Measurements from ENCODE around the gene ESR2. TPM values are rescaled to one million over a fixed set of nuclear protein-coding genes. Genes with fewer than 3 reads are reported as not detected.
"Not testable (repeated sequence)": the region's sequence is repeated elsewhere in the genome, so short reads cannot be mapped to it uniquely, and the experiment has no call there.

Gene ESR2
- total RNA-seq, 1 experiment from 2014 or later, result not detected

DNA sequence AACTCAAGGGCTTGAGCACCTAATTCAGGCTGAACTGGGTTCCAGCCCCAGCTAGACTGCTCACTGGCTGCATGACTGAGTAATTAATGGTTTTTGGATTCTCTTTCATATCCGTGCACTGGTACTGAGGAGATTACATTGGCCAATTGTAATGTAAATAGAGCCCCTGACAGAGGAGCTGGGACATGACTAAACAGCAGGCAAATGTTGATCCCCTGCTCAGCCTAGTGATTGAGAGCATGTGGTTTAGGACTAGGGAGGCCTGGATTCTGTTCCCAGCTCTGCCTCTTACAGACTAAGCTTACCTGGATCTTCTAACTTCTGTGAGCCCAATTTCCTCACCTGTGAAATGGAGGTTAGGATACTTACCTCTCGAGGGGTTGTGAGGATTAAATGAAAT is 204.3 kb downstream of the ESR2 start:
- no peak for DNase-seq (ENCODE audit: low spot score)

DNA sequence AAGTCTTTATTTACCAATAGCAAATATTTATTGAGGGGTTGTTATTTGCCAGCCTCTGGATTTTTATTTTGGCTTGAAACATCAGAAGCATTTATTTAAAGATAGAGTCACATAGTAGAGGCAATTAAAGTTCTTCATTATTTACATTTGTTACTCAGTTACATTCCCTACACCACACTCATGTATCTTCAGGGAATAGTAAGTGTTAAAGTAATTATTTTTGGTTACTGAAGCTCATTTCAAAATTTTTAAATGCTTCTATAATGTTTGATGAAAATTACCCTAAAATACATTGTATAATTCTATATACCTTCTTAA is 205.6 kb downstream of the ESR2 start:
- no peak for DNase-seq (ENCODE audit: low spot score)

DNA sequence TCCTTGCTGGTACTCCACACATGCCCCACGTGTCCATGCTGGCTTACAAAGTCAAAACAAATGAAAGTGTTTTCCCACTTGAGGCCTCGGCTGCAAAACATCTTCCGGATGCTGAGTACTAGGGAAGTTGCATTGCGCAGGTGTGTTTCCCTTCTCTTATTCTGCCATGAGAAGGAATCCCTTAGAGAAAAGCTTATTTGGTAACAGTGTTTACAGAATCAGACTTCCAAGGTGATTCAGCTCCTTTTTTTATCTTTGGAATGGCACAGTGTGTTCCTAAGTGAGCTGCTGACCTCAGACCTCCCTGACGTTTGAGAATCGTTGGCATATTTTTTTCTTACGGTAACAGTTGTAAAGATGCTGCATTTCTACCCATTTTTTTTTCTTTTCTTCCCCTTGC is 211.3 kb downstream of the ESR2 start:
- no peak for DNase-seq (ENCODE audit: low spot score)

DNA sequence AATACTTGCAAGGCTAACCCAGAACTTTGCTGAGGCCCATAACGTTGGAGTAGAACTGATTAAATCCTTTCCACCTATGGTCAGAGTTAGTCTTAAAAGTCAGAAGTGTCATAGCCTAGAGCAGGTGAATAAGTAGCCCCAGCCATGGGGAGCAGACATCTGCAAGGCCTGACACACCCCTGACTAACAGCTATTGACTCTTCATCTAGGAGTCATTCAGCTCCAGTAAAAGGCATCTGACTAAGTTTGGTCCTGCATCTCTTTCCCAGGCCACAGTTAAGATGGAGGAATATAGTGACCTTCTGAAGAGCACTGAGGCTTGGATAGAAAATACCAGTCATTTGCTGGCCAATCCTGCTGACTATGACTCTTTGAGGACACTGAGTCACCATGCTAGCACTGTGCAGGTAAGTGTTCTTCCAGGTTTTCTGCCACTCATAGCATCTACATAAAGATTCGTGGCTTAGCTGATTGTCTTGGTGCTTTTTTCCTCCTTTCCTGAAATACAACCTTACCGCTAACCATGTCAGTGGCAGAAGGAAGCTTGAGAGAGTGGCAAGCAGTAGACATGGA is 212.9 kb downstream of the ESR2 start:
- no peak for DNase-seq (ENCODE audit: low spot score)

- no peak for DNase-seq (ENCODE audit: low spot score)
Observed at GRCh38 chr14:64080452-64080851, 213.7 kb downstream of the ESR2 start.

GRCh38 chr14:64075613-64076005 is 218.6 kb downstream of the ESR2 start:
- DNase-seq (ENCODE audit: low spot score), result no peak

DNA sequence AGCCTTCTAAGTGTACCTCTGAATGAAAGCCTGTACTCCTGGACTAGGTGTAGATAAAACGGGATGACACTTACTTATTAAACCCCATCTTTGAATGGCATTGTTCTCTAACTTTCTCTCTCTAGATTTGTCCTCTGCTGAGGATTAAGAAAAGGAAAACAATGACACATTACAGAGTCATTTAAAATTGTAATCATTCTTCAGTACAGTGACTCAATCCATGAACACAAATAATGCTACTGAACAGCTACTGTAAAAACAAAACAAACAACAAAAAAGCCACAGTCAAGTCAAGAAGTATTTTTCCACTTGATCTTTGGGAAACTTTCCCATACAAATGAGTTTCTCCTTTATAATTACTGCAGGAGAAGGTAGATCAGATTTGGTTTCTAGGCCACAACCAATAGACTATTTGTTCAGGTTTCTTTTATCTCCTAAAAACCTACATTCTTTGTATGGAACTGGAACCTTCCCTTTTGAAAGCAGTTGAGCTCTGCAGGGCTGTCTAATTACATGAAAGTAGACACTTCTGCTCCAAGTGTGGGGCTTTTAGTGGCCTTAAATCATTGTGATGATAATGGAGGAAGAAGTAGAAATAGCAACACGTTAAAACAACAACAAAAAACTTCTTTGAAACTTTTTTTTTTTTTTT is 219.1 kb downstream of the ESR2 start:
- DNase-seq (ENCODE audit: low spot score), result peak; percentile 43

DNA sequence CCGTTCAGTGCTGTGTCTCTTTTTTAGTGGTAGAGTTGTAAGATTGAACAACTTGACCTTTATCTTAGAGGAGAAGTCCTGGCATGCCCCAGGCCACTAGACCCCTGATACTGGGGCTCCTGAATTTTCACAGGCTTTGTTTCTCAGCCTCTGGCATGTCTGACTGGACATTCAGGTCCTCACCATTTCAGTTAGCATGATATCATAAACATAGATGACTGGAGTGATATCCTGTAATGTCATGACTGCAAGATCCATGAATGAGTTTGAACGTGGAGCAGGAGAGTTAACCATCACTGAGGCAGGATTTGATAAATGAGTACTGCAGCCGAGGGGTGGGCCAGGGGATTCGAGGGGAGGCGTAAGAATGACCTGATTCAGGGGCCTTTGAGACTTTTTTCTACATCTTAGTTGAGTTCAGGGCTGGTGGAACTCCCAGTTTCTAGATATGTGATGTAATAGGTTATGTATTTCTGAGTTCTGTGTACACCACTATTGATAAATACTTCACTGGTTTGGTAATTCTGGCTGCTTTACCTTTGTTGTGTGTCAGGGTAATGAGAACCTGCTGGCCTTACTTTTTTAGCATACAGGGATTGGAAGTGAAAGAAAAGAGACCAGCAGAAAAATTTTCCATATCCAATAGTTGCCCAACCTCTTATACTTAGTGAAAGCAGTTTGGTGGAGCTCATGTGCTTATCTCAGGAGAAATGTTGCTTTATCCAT is 224.4 kb downstream of the ESR2 start:
- DNase-seq (ENCODE audit: low spot score), result no peak

- no peak for DNase-seq (ENCODE audit: low spot score)
Observed at GRCh38 chr14:64064447-64064846, 229.7 kb downstream of the ESR2 start.

DNA sequence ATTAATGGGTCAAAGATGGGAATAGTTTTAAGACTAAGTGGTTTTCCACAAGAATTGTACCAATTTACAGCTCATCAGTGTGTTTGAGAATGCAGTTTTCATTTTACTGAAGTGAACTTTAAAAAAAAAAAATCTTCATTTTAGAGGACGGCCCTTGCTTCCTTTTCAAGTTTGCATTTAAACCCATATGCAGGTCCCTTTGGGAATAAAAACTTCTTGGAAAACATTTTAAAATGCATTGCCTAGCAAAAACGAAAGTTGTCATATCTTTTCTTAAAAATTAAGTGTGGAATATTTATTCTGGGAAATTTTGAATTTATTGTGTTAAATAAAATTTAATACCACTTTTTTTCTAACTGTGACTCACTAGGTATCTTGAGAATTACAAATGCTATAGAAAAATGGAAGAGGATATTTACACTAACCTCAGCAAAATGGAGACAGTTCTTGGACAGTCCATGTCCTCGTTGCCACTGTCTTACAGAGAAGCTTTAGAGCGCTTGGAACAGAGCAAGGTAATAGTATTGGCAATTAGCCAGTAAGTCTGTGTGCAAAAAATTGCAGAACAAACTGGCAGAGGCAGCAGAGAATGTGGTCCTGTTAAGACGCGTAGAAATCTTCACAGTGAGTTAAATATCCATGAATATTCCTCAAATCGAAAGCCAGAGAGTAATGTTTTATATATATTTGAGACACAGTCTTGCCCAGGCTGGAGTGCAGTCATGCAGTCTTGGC is 231.6 kb downstream of the ESR2 start:
- no peak for DNase-seq (ENCODE audit: low spot score)

DNA sequence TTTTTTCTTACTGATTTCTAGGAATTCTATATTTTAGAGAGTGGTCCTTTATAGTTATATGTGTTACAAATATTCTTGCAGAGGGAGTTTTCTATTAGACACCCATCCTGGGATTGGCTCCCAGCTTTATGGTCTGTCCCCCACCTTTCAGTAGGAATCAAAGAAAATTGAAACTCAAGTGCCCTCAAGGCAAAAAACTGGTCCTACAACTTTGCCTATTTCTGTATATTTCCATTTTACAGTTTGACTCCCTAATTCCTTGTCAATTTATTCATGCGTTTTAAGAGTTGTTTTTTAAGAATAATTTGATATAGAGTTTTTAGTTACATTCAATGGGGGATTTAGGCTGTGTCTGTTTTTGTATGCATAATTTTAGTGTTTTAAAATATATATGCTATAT is 232.5 kb downstream of the ESR2 start:
- DNase-seq (ENCODE audit: low spot score), result no peak

GRCh38 chr14:64061115-64061514 is 233.1 kb downstream of the ESR2 start:
- no peak for DNase-seq (ENCODE audit: low spot score)

DNA sequence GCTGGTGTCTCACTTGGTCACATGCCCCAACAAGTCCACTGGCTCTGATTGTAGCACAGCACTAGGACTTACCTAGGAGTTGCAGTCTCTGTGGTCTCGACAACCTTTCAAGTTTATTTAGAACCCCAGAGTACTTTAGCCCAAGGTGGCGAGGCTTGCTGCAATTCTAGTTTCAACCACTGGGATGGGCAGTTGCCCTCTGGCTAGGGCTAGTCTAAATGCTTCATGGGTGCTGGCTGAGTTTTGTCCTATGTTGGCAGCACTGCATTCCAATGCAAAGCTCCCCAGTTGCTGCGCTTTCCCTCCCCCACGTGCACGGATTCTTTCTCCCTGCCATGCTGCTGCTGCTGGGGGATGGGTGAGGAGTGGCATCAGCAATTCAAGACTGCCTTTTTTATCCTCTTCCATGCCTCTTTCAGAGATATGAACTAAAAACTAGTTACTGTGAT is 233.5 kb downstream of the ESR2 start:
- DNase-seq (ENCODE audit: low spot score), result peak; percentile 10

DNA sequence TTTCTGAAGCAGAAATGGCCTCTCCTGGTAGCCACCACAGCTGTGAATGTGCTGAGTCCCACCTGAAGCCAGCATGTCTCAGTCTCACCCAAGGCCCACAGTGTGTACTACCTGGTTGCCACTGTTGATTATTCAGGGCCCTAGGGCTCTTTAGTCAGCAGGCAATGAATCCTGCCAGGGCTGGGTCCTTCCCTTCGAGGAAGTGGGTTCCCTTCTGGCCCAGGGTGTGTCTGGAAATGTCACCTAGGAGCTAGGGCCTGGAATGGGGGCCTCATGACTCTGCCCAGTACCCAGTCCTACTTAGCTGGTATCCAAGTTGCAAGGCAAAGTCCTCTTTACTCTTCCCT is 234.0 kb downstream of the ESR2 start:
- no peak for DNase-seq (ENCODE audit: low spot score)

DNA sequence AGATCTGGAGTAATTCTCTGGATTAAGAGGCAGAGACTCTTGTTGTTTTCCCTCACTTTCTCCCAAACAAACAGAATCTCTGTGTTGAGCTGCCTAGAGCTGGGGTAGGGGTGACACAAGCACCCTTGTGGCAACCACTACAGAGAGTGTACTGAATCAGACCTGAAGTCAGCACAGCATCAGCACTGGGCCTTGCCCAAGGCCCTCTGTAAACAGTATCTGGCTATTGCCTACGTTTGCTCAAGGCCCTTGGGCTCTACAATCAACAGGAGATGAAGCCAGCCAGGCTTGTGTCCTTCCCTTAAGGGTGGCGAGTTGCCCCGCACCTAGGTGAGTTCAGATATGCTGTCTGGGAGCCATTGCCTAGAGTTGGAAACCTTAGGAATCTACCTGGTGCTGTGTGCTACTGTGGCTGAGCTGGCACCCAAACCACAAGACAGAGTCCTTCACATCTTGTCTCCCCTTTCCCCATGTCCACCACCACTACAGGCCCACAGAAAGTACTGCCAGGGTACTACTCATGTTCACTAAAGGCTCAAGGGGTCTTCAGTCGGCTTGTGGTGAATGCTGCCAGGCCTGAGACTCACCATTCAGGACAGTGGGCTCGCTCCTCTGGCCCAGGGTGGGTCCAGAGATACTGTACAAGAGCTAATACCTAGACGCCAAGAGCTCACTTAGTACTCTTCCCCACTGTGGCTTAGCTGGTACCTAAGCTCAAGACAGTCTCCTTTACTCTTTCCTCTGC is 234.5 kb downstream of the ESR2 start:
- DNase-seq (ENCODE audit: low spot score), result no peak

- DNase-seq (ENCODE audit: low spot score), result no peak
Observed at GRCh38 chr14:64053694-64054669, 240.2 kb downstream of the ESR2 start.

GRCh38 chr14:64049616-64050381 is 244.4 kb downstream of the ESR2 start:
- no peak for DNase-seq (ENCODE audit: low spot score)

DNA sequence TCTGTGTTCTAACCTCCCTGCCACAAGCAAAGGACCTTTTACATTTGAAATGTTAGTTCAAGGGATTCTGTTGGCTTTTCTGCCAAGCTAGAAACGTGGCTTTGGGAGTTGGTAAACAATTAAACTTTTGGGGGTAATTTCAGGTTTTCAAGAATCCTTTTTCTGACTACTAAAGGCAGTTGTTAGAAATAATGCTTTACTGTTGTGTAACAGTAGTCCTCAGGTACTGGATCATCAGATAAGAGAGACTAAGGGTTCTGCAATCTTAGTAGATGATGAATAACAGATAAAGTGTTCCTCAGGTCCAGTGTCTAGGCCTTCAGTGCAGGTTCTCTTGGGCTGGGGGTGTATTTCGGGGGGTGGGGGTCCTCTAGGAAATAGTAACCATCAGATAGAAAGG is 249.1 kb downstream of the ESR2 start:
- no peak for DNase-seq (ENCODE audit: low spot score)

DNA sequence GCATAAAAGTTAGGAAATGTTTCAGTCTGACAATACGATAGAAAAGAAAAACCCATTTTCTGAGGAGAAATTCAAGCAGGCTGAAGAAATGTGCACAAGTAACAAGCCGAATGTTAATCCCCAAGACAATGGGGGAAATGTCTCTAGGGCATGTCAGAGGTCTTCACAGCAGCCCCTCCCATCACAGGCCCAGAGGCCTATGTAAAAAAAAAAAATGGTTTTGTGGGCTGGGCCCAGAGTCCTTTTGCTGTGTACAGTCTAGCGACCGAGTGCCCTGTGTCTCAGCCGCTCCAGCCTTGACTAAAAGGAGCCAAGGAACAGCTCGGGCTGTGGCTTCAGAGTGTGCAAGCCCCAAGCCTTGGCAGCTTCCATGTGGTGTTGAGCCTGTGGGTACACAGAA is 250.9 kb downstream of the ESR2 start:
- not testable (repeated sequence) for DNase-seq (ENCODE audit: low spot score)

DNA sequence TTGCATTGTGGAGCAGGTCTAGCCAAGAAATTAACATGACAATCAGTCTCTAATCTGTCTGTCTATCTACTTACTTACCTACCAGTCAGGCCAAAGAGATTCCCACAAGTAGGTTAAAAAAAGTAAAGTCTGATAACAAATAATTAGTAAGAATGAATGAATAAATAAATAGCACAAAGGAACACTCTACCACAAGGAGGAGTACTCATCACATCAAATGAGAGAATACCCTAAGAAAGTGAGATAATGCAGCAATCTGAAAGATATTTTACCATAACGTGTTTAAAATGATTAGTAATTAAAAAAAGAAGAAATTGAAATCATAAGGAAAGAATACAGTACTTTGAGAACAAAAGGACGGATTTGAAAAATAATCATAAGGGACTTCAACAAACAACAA is 254.1 kb downstream of the ESR2 start:
- DNase-seq (ENCODE audit: low spot score), result no peak

Data from A172 (cell line).